Activated CD4-positive, alpha-beta memory T cell treated with anti-CD3 and anti-CD28 coated beads, Interleukin-2, amount 10 ng/mL, durations not matched to agents 7 days and 5 days (primary cell): Measurements from ENCODE around the gene PELI1. TPM values are rescaled to one million over a fixed set of nuclear protein-coding genes. Genes with fewer than 3 reads are reported as not detected.

Source experiments
- CTCF ChIA-PET: fragments of 350-600 bp; sonication (Branson Sonifier 250); formaldehyde crosslinking; loops from one replicate; lab custom pipeline; 2021; ENCODE audit warnings: antibody characterized with exemption, inconsistent platforms; lab: Charles Lee
- POLR2A ChIA-PET: fragments of 350-600 bp; sonication (Branson Sonifier 250); formaldehyde crosslinking; loops from one replicate; lab custom pipeline; 2021; ENCODE audit warnings: antibody characterized with exemption; lab: Charles Lee
- DNase-seq: peaks from one replicate; pipeline ENCODE4 v3.0.0-alpha.2; 2020
- H3K27ac Mint-ChIP-seq: one replicate; pipeline ENCODE4 v1.8.0; 2021; ENCODE audit warnings: mild to moderate bottlenecking, mixed read lengths
- H3K27me3 Mint-ChIP-seq: one replicate; pipeline ENCODE4 v1.8.0; 2021; ENCODE audit warnings: mixed read lengths
- H3K36me3 Mint-ChIP-seq: one replicate; pipeline ENCODE4 v1.8.0; 2021; ENCODE audit warnings: low read depth, mixed read lengths
- H3K4me1 Mint-ChIP-seq: one replicate; pipeline ENCODE4 v1.8.0; 2021; ENCODE audit warnings: mixed read lengths
- H3K4me3 Mint-ChIP-seq: one replicate; pipeline ENCODE4 v1.8.0; 2021; ENCODE audit warnings: mild to moderate bottlenecking, mixed read lengths
- H3K9me3 Mint-ChIP-seq: one replicate; pipeline ENCODE4 v1.8.0; 2021; ENCODE audit warnings: mixed read lengths
- total RNA-seq, 2 experiments: library from RNA; stranded (reverse); gene quantifications; one replicate each; pipeline ENCODE4 v1.2.3, GENCODE V29; 2021

The PELI1 gene
- total RNA-seq, 2 experiments from 2014 or later = 44.9 to 45.0 TPM

DNA sequence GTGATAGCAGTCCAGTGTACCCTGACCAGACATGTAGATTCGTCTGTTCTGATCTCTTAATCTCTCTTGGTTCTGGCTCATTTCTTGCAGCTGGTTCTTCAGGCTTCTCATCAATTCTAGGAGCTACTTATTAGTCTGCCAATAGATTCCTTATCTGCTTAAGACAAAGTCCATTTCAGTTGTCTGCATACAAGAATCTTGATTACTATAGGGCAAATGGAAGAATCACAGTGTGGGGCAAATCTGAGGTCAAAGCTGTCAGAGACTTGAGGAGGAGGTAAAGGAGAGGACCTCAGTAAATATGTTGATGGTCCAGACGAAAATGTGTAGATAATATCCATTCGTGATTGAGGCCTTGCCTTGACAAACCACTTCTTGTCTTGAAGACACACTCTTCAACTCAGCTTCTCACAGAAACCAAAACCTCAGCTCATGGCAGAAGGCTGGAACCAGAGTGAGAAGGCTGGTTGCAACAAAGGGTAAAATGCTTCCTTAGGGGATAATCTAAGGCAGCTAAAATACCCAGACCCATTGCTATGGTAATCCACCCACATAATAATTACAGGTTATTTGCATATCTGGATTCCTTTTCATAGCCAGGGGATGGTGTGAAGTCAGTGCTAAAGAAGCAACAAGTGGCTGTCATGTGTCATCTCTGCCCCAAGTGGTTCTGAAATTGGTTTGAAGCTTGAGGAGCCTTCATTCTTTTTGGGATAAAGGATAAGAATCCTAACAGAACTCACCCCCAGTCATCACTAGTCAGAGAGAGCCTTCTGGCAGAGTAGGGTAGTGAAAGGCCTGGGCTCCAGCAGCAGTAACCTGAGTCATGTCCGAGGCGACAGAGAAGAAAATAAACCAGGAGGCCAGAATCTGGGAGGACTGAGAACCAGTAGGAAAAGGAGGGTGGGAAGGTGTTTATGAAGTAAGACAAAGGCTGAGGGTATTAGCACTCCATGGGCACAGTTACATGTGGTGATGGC lies 29.2 kb upstream of the PELI1 start:
- no peaks in the 10 kb centered on the region for H3K4me1 Mint-ChIP-seq
- no peak for DNase-seq
- POLR2A ChIA-PET = interaction anchor here (0.7 kb wide), 1 partner anchor 32 kb away, joined by 3 read pairs; no protein-coding TSS in a partner anchor
- H3K9me3 Mint-ChIP-seq = no peaks in the 10 kb centered on the region
- CTCF ChIA-PET = no interaction called here
- H3K27ac Mint-ChIP-seq = no peak overlapping the region
- H3K27me3 Mint-ChIP-seq = no peaks in the 10 kb centered on the region
- H3K36me3 Mint-ChIP-seq = no peaks in the 10 kb centered on the region
- no peak overlapping the region for H3K4me3 Mint-ChIP-seq

DNA sequence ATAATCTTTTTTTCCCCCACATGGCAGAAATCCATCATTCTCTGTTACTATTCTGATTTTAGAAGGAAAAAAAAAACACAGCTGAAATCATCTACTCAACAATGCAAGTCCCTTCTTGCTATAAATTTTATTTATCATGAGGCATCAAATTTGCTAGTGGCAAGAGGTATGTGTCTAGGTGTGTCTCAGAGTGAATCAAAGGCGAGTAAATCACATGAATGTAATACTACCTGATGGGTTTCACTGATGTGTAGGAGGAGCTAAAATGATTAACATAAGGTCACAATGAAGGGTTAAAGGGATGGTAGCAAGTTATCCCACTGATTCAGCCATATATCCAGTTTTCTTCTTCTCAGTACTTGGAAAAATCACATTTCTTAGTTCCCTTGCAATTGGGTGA lies 24.5 kb upstream of the PELI1 start:
- ChIA-PET POLR2A (interaction anchor here (1.2 kb wide), 1 partner anchor 54 kb away, joined by 3 read pairs; no protein-coding TSS in a partner anchor), CTCF (no interaction called here)
- Mint-ChIP-seq H3K4me3 (no peak overlapping the region), H3K4me1 (no peaks in the 10 kb centered on the region), H3K9me3 (no peaks in the 10 kb centered on the region), H3K27ac (no peak overlapping the region), H3K27me3 (no peaks in the 10 kb centered on the region), H3K36me3 (no peaks in the 10 kb centered on the region)
- no peak for DNase-seq

DNA sequence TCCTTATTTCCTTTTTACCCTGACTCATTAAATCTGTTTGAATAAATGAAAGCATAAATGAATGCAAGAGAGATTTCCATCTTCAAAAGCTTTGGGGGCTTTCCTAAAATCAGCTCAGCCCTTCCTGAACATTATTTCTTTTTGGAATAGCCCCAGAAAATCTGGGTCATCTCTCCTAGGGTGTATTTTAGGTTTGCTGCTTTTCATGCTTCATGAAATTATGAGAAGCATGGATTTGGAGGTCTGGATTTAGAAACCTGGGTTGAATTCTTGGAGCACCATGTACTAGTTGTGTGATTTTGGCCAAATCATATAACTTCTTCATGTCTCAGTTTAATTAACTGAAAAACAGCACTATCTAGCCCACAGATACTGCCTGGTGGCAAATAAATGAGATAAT lies 24.0 kb upstream of the PELI1 start:
- H3K9me3 Mint-ChIP-seq = no peaks in the 10 kb centered on the region
- DNase-seq = no peak
- H3K4me1 Mint-ChIP-seq = no peaks in the 10 kb centered on the region
- POLR2A ChIA-PET = interaction anchor here (1.2 kb wide), 1 partner anchor 55 kb away, joined by 3 read pairs; no protein-coding TSS in a partner anchor
- no peak overlapping the region for H3K4me3 Mint-ChIP-seq
- CTCF ChIA-PET = no interaction called here
- no peaks in the 10 kb centered on the region for H3K36me3 Mint-ChIP-seq
- H3K27me3 Mint-ChIP-seq = no peaks in the 10 kb centered on the region
- no peak overlapping the region for H3K27ac Mint-ChIP-seq

DNA sequence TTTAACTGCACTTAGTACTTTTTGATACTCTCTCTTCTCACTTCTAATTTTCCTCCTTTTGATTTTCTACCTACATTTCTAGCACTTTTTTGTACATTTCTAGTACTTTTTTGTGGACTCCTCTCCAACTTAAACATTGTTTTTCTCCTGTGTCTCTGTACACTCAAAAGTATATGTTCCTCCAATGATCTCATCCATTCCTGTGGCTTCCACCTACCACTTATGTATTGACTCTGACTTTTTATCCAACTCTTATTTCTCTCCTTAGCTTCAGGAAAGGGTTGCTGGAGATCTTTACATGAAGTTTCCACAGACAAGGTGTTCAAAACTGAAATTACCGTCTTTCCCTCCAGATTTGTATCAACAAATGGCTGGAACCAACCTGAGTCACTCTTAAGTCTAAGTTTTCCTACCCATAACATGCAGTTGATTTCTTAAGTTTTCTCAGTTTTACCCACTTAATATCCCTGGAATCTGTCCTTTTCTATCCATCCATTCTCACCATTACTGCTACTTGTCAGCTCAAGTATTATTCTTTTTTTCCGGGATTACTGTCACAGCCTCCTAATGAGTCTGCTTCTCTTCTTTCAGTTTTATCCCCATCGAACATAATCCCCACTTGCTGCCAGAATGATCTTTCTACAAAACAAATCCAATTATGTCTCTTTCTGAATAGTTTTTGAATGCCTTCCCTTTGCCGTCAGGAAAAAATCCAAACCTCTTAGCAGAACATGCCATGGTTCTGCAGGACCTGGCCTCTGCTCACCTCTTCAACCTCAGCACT lies 22.6 kb upstream of the PELI1 start:
- H3K27me3 Mint-ChIP-seq = no peaks in the 10 kb centered on the region
- CTCF ChIA-PET = no interaction called here
- no peak overlapping the region for H3K27ac Mint-ChIP-seq
- no peaks in the 10 kb centered on the region for H3K9me3 Mint-ChIP-seq
- POLR2A ChIA-PET = no interaction called here
- H3K4me1 Mint-ChIP-seq = no peaks in the 10 kb centered on the region
- no peak for DNase-seq
- no peak overlapping the region for H3K4me3 Mint-ChIP-seq
- H3K36me3 Mint-ChIP-seq = no peaks in the 10 kb centered on the region

DNA sequence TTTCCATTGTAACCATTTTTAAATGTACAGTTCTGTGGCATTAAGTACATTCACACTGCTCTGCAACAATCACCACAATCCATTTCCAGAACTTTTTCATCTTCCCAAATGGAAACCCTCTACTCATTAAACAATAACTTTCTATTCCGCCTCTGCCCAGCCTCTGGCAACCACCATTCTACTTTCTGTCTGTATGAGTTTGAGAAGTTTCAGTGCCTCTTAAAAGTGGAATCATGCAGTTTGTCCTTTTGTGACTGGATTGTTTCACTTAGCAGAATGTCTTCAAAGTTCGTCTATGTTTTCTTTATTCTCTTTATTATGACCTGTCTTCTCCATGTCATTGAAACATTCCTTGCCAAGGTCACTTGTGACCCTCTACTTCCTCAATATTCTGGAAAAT lies 22.0 kb upstream of the PELI1 start:
- POLR2A ChIA-PET = no interaction called here
- H3K27me3 Mint-ChIP-seq = no peaks in the 10 kb centered on the region
- no peak for DNase-seq
- no peaks in the 10 kb centered on the region for H3K36me3 Mint-ChIP-seq
- CTCF ChIA-PET = no interaction called here
- no peaks in the 10 kb centered on the region for H3K9me3 Mint-ChIP-seq
- no peak overlapping the region for H3K4me3 Mint-ChIP-seq
- no peaks in the 10 kb centered on the region for H3K4me1 Mint-ChIP-seq
- no peak overlapping the region for H3K27ac Mint-ChIP-seq

DNA sequence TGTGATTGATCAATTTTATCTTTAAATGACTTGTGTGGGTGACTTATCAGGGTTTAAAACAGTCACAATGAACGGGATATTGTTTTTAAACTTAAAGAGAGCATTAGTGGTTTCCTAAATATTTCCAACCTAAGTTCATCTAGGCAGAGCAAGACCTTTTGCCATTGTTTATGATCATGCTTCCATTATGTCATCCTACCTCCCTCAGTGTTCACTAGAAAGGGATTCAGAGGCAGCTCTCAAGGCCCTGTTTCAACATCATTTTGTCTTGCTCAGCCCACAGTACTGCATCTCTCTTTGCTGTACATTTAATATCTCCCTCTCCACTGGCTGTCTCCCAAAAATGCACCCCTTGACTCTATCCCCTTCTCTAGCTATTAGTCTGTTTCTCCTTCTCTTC lies 21.5 kb upstream of the PELI1 start:
- DNase-seq = no peak
- H3K27me3 Mint-ChIP-seq = no peaks in the 10 kb centered on the region
- no peaks in the 10 kb centered on the region for H3K4me1 Mint-ChIP-seq
- H3K9me3 Mint-ChIP-seq = no peaks in the 10 kb centered on the region
- ChIA-PET POLR2A (no interaction called here), CTCF (no interaction called here)
- no peaks in the 10 kb centered on the region for H3K36me3 Mint-ChIP-seq
- no peak overlapping the region for H3K27ac Mint-ChIP-seq
- no peak overlapping the region for H3K4me3 Mint-ChIP-seq

DNA sequence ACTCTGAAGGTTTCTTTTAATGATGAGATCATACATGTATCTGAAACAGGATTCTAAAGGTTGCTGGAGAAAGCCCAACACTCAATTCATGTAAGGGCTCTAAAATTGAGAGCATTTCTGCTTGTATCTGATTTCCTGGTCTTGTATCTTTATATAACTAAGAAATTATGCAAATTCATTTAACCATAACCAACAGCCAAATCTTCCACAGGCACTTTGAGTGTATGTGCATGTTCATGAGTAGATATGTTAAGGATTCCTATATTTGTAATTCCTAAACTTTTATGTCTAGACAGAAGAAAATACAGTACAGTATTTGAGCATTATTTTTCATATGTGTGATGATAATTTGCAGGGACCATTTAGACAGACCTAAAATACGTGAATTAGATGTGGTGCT lies 20.4 kb upstream of the PELI1 start:
- ChIA-PET POLR2A (no interaction called here), CTCF (no interaction called here)
- no peaks in the 10 kb centered on the region for H3K27me3 Mint-ChIP-seq
- H3K4me3 Mint-ChIP-seq = no peak overlapping the region
- H3K27ac Mint-ChIP-seq = no peak overlapping the region
- DNase-seq = no peak
- no peaks in the 10 kb centered on the region for H3K9me3 Mint-ChIP-seq
- no peaks in the 10 kb centered on the region for H3K36me3 Mint-ChIP-seq
- H3K4me1 Mint-ChIP-seq = no peaks in the 10 kb centered on the region

DNA sequence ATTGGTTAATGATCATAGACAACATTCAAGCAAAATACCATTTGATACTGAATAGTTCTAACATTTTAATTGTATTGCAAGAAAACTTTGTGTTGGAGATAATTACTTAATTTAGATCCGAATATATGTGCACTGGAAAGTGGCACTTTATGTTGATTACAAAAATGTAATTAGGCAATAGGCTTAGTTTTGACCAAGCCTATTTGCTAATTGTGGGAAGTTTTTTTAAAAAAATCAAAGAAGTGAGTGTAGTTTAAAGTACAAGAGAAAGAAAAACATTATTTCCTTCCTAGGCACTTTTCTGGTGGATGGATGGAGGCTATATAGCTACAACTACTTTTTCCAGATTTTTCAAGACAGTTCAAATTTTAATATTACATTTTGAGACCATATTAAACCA lies 18.3 kb upstream of the PELI1 start:
- Mint-ChIP-seq H3K4me1 (no peaks in the 10 kb centered on the region), H3K4me3 (no peak overlapping the region), H3K27me3 (peaks cover 2% of the 10 kb centered on the region), H3K27ac (no peak overlapping the region), H3K9me3 (no peaks in the 10 kb centered on the region), H3K36me3 (no peaks in the 10 kb centered on the region)
- ChIA-PET CTCF (no interaction called here), POLR2A (no interaction called here)
- DNase-seq = no peak

DNA sequence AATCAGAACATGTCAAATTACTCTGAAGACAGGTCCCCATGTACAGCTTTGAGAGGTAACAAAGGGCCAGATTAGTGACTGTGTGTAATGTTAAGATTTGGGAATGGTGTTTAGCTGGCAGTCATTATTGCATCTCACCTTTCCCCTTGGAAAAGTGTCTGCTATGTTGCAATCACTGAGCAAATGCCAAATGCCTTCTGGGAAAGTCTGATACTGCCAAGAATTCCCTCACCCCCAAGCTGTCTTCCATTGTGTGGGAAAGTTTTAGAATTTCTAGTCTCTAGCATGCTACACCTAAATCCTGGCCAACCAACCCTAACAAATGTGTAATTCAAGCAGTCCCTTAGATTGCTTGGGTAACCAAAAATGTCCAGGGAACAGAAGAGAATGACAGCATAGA lies 13.6 kb upstream of the PELI1 start:
- ChIA-PET POLR2A (interaction anchor here (1.2 kb wide), 1 partner anchor 14 kb away, joined by 4 read pairs; no protein-coding TSS in a partner anchor), CTCF (no interaction called here)
- Mint-ChIP-seq H3K27me3 (peaks cover 10% of the 10 kb centered on the region), H3K4me3 (no peak overlapping the region), H3K4me1 (no peaks in the 10 kb centered on the region), H3K27ac (no peak overlapping the region), H3K36me3 (no peaks in the 10 kb centered on the region), H3K9me3 (no peaks in the 10 kb centered on the region)
- no peak for DNase-seq

DNA sequence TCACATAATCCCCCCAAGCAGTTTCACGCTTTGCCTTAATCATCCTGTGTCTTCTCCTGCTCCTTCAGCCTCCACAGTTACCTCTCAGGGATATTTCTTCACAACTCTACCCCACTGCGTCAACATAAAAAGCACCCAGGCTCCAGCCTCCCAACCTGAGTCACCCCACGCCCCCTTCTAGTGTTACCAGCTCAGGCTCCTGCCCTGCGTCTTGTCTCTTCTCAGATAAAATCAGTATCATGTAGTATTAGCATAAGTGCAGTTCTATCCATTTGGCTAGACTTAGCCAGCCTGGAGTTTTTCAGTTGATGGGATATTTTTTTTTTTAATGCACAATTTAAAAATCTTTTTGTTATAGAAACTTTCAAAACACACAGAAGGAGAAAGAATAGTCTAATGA lies 9.6 kb upstream of the PELI1 start:
- peaks cover 10% of the 10 kb centered on the region for H3K27me3 Mint-ChIP-seq
- H3K27ac Mint-ChIP-seq = no peak overlapping the region
- H3K9me3 Mint-ChIP-seq = no peaks in the 10 kb centered on the region
- POLR2A ChIA-PET = no interaction called here
- H3K36me3 Mint-ChIP-seq = no peaks in the 10 kb centered on the region
- no peaks in the 10 kb centered on the region for H3K4me1 Mint-ChIP-seq
- DNase-seq = no peak
- H3K4me3 Mint-ChIP-seq = no peak overlapping the region
- CTCF ChIA-PET = no interaction called here

DNA sequence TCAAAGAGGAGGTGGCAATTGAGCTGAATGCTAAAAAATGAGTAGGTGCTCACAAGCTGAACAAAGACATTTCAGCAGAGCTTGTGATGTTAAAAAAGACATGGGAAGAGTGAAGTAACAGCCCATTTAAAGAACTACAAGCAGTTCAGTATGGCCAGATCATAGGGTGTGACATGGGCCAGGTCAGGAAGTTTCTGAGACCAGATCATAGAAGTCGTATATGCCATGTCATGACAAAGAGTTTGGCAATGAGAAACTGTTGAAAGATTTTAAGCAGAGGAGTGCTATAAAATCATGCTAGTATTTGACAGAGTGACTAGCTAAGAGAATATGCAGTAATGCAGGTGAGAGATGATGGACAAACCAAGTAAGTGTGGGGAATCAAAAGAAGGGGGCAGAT lies 7.3 kb upstream of the PELI1 start:
- Mint-ChIP-seq H3K27ac (no peak overlapping the region), H3K27me3 (peaks cover 4% of the 10 kb centered on the region), H3K4me1 (no peaks in the 10 kb centered on the region), H3K36me3 (no peaks in the 10 kb centered on the region), H3K9me3 (no peaks in the 10 kb centered on the region), H3K4me3 (no peak overlapping the region)
- DNase-seq = no peak
- ChIA-PET POLR2A (no interaction called here), CTCF (no interaction called here)

DNA sequence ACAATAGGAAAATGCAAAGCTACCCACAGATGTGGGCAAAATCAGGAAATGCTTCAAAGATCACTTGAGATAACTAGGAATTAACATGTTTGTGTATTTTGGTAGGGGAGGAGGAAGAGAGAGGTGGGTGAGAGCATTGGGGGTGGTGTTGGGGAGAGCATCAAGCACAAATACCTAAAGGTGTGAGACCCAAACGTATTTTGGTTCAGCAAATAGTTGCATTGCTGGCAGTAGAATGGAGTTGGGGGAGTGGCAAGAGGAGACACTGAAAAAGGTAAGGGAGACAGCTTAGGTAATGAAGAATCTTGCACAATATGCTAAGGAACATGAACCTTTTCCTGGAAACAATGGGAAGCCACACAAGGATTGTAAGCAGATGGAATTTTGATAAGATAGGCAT lies 1.5 kb upstream of the PELI1 start:
- peaks cover 11% of the 10 kb centered on the region for H3K4me1 Mint-ChIP-seq
- H3K9me3 Mint-ChIP-seq = no peaks in the 10 kb centered on the region
- H3K4me3 Mint-ChIP-seq = no peak overlapping the region
- CTCF ChIA-PET = interaction anchor here (3.0 kb wide), 1 partner anchor 183 kb away, joined by 8 read pairs; no protein-coding TSS in a partner anchor
- no peak overlapping the region for H3K27ac Mint-ChIP-seq
- no peaks in the 10 kb centered on the region for H3K27me3 Mint-ChIP-seq
- peaks cover 22% of the 10 kb centered on the region for H3K36me3 Mint-ChIP-seq
- DNase-seq = no peak
- POLR2A ChIA-PET = interaction anchor here (0.7 to 1.6 kb wide), 6 partner anchors 10 to 182 kb away, joined by 3 to 5 read pairs (median 4); no protein-coding TSS in a partner anchor

DNA sequence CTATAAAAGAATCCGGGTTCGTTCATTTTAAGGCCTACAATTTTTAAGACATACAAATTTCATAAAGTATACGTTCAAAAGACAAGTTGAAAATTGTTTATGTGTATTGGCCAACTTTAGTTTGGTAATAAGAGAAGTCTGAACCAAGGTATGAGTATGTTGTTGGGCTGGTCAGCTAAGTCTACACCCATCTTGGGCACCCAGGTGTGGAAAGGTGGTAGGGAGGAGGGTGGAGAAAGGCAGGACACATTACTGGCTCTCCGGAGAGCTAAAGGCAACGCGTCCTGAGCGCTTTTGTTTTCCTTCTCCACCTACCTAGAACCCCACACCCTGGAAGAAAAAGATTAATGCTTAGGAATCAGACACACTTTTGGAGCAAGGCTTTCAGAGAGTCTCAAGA lies 899 bp upstream of the PELI1 start:
- no peaks in the 10 kb centered on the region for H3K9me3 Mint-ChIP-seq
- CTCF ChIA-PET = interaction anchor here (3.0 kb wide), 1 partner anchor 183 kb away, joined by 8 read pairs; no protein-coding TSS in a partner anchor
- no peak overlapping the region for H3K27ac Mint-ChIP-seq
- H3K27me3 Mint-ChIP-seq = no peaks in the 10 kb centered on the region
- POLR2A ChIA-PET = interaction anchor here (1.6 kb wide), 1 partner anchor 59 kb away, joined by 4 read pairs; no protein-coding TSS in a partner anchor
- no peak overlapping the region for H3K4me3 Mint-ChIP-seq
- DNase-seq = no peak
- peaks cover 26% of the 10 kb centered on the region for H3K36me3 Mint-ChIP-seq
- H3K4me1 Mint-ChIP-seq = peaks cover 17% of the 10 kb centered on the region
